ENCODE data around the gene HES6.

DNA sequence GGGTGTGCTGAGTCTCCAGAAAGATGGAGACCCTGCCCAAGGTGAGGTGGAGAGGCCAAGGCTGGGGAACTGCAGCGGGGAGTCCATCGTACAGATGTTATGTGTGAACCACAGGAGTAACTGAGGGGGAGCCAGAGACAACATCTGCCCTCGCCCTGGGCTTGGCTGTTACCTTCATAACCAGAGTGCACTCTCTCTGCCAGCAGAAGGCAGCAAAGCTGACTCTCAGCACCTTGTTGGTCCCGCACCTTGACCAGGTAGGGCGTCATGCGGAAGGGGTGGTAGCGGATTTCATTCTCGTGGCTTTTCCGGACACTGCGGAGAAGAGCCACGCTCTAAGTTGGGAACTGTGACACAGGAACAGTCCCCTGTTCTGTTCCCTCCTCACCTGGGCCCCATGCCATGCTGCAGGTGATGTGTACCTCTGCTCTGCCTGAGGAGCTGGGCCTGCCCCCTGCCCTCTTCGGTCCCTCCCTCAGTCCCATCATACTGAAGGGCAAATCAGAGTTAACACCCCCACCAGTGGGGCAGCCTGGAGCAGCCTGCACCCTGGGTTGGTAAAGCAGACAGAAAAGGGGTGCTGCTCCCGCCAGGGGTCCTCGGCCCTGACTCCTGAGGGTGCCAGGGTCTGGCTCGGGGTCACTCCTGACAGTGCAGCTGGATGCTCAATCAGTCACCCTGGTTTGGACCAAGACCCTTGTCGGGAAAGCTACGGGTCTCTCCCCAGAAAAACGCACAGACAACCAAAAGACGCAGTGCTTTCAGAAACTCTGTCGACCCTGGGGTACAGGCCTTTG is 28.2 kb upstream of the HES6 start:
- TF ChIP-seq, protein P1, sequence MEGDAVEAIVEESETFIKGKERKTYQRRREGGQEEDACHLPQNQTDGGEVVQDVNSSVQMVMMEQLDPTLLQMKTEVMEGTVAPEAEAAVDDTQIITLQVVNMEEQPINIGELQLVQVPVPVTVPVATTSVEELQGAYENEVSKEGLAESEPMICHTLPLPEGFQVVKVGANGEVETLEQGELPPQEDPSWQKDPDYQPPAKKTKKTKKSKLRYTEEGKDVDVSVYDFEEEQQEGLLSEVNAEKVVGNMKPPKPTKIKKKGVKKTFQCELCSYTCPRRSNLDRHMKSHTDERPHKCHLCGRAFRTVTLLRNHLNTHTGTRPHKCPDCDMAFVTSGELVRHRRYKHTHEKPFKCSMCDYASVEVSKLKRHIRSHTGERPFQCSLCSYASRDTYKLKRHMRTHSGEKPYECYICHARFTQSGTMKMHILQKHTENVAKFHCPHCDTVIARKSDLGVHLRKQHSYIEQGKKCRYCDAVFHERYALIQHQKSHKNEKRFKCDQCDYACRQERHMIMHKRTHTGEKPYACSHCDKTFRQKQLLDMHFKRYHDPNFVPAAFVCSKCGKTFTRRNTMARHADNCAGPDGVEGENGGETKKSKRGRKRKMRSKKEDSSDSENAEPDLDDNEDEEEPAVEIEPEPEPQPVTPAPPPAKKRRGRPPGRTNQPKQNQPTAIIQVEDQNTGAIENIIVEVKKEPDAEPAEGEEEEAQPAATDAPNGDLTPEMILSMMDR (IDR thresholded peaks at IDR 0.05 in 4 of 5, conservative IDR thresholded peaks at IDR 0.05 in 1 of 5) = no peak
- TF ChIP-seq POLR2A (IDR thresholded peaks at IDR 0.05) = no peak

Measured in gastrocnemius medialis (tissue), 4 donors.